ENCODE measurements around the gene TTLL10.
"Not testable (repeated sequence)": the region's sequence is repeated elsewhere in the genome, so short reads cannot be mapped to it uniquely, and the experiment has no call there.

The TTLL10 gene

DNA sequence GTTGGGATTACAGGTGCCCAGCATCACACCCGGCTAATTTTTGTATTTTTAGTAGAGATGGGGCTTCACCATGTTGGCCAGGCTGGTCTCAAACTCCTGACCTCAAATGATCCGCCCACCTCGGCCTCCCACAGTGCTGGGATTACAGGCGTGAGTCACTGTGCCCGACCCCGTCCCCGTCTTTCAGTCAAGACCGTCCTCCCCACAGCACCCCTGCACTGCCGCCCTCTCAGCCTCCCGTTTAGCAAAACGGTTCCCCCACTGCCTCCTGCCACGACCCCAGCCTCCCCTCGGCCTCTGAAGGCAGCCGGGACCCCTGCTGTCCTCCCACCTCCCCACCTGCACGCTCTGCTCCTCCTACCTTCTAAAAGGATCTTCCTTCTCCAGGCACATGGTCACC, 31.3 kb upstream of the TTLL10 start:
- DNase-seq: not testable (repeated sequence)

DNA sequence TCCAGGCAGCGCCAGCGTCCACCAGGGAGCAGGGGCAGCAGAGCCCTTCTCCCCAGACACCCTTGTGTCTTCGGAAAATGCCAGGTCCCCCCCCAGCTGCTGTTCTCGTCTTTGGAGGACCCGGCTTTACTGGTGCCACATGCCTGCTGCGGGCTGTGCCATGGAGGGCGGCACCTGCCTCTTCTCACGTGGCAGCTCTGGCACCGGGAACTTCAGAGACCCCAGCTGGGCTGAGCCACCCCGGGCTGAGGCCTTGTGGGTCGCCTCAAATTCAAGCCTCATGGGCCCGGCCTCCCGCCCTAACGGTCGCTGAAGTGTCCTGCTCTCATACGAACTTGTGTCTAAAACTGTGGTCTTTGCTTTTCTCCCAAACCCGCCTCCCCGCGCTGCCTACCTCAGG, 30.8 kb upstream of the TTLL10 start:
- no peak for DNase-seq

DNA sequence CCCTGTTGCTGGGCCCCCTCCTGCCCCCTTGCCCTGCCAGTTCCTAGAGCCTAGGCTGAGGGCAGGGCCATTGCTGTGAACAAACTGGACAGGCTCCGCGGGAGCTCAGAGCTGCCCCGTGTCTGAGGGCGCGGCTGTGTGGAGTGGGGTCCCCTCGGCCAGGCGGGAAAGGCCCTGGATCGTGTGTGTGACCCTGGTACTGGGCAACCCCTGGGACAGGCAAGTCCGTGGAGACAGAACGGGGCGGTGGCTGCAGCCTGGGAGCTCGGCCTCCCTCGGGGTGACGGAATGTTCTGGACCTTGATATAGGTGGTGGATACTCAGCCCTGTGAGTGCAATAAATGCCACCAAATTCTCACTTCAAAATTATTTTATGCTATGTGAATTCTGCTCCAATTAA, 30.0 kb upstream of the TTLL10 start:
- no peak for DNase-seq

DNA sequence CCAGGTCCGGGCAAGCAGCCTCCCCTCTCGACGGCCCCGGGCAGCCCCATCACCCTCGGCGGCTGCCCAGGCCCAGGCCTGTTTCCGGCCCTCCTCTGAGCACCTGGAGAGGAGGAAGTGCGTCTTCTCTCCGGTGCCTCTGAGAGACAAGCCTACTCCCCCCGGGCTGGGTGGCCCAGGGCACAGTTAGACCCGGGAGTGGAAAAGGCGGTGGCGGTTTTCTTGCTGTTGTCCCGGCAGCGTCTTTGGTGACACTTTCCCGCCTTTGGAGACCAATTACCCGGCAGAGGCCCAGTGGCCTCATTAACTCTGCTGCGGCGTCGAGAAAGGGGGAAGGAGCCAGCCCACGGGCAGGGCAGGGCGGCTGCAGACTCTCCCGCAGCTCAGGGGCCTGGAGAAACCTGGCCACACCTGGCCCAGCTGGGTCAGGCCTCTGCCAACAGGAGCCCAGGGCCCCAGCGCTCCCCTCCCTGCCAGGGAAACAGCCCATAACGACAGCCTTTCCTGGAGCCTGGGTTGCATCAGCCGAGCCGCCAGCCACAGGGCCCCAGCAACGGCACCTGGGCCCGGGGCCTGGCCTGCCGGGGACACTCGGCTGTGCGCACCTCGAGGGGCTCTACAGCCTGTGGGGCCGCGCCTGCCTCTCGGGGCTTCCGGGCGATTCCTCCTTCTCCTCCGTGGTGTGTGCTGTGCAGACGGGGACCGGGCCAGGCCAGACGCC, 29.4 kb upstream of the TTLL10 start:
- peak; percentile 45 for DNase-seq

DNA sequence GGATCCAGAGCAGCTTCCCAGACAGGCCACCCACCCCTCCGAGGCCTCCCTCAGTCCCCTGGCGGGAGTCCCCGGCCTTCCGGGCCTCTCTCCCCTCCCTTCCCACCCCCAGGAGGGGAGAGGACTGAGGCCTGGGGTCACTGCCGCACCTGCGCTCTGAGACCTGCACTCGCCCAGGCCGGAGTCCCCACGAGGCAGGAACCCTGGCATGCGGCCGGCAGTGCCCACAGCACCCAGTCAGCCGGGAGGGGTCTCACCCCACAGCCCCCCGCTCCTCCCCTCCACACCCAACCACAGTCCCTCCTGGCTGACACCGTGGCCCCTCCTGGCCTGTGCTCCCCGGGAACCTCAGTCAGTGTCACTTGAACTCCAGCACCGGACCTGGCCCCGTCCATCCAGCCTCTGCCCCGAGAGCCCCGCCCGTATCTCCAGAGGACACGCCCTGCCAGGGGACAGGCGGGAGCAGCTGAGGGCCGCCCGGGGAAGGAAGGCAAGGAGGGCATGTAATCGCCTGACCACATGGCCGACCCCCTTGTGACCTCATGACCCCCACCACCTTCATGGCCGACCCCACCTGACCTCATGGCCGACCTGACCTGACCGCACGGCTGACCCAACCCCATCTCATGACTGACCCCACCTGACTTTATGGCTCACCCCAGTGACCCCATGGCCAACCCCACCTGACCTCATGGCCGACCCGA, 28.7 kb upstream of the TTLL10 start:
- no peak for DNase-seq

DNA sequence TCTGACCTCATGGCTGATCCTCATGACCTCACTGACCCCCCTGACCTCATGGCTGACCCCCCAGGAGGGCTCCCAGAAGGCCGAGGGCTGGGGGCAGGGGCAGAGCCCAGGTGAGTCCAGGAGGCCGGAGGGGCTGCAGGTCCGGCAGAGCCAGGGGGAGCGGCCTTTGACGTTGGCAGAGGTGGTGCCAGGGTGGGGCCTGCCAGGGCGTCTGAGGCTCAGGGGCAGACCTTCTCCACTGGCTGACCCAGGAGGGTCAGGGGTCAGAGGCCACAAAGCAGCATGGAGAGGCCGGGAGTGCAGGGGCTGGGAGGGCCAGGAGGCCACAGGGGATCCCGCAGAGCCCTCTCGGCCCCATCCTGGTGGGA, 28.1 kb upstream of the TTLL10 start:
- DNase-seq: no peak

DNA sequence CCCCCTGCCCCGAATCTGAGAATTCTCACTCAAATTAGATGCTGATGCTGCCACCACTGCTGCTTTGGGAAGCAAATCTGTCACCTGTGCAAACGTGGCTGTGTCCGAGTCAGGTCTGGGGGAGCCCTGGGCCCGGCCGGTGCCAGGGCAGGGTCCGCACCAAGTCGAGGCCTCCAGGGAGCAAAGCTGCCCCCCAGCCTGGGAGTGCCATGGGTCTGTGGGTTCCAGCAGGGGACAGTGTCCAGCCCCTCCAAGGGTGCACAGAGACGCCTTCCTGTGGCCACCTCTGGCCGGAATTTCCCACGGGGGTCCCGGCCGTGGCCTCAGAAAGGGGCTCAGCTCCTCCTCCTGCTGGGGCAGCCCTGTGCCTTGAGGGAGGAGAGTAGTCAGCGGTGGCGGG, 27.7 kb upstream of the TTLL10 start:
- no peak for DNase-seq

DNA sequence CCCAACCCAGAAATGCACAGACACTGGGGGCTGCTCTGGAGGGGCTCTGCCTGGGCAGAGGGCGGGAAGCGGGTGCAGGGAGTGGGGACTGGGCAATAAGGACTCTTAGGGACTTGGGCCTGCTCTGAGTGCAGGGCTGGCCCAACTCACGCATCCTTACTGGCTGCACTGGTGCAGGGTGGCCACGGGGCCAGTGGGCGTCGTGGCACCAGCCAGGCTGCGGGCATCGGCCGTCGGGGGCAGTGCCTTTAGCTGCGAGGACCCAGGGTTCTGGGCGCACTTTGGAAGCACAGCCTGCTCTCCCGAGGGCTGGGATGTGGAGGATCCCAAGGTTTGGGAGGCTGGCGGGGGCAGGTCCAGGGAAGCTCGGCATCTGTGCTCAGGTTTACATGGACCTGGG, 27.1 kb upstream of the TTLL10 start:
- no peak for DNase-seq

DNA sequence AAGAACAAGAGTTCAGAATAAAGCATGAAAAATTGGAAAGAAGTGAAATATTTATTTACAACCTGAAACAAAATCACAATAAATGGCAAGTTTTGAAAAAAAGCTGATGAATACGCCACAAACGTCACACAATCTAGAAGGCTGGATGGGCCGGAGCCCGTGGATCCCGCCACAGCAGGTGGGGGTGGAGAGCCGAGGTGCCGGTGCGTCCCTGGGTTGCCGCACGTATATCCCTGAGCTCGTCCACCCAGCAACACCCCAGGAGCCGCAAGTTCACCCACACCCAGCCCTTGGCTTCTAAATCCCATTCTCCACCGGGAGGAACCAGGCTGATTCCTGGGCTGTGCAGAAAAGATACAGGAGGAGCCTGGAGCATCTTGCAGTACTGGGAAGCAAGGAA, 25.6 kb upstream of the TTLL10 start:
- DNase-seq: no peak

DNA sequence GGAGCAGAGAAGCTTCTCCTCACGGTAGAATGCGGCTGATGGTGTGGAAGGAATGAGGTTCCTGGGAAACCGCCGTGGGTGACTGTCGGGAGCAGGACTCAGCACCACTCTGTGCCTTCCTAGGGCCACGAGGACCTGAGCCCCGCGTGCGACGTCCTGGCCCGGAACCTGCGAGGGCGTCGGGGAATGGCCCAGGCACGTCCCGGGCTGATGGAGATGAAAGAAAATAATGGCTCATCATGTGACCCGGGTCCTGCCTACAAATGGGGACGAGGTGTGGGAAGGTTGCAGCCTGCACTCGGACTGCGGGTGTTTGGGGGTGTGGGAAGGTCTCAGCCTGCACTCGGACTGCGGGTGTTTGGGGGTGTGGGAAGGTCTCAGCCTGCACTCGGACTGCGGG, 25.1 kb upstream of the TTLL10 start:
- DNase-seq: no peak

DNA sequence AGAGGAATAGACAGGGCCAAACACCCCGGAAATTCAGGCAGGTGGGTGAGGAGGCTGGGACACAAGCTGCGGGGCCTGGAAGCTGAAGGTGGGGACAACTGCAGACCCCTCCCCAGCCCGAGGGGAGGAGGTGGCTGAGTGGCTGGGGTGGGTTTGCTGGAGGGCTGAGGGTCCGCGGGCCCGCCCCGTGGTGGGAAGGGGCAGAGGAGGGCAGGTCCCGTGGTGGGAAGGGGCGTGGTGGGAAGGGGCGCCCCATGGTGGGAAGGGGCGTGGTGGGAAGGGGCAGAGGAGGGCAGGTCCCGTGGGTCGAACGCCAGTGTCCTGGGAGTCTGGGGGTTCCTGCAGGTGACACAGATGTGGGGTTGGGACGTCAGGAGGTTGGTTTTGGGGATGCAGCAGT, 24.3 kb upstream of the TTLL10 start:
- no peak for DNase-seq

DNA sequence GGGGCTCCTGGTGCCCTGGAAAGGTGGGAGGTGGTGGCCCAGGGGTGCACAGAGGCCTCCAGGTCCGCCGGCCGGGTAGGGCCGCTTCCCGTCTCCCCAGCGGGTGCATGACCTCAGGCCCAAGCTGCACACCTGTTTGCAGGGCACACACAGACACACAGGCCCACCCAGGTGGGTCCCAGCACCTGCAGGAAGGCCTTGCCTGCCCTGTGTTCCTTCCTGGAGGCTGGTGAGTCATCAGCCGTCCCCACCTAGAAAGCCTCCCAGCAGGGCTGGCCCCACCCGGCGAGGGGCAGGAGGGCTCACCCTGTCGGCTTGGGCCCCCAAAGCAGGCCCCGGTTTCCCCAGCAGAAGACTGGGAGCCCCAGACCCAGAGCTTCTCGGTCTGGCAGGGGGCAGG, 23.6 kb upstream of the TTLL10 start:
- no peak for DNase-seq

DNA sequence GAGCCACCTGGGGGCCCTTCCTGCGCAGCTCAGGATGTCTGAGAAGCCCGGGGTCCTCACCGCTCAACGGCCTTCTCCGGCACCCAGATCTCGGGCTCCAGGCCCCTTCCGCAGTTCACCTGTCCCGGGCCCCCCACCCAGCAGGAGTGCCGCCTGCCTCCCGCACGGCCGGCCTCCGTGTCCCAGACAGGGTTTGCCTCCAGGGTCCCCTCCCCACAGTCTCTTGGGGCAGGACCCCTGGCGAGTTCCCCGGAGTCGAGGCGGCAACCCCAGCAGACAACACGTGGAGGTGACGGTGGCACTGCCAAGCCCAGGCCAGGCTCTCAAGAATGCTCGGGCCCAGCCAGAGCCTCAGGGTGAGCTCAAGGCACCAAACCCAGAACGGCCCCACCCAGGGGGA, 22.4 kb upstream of the TTLL10 start:
- DNase-seq: no peak

DNA sequence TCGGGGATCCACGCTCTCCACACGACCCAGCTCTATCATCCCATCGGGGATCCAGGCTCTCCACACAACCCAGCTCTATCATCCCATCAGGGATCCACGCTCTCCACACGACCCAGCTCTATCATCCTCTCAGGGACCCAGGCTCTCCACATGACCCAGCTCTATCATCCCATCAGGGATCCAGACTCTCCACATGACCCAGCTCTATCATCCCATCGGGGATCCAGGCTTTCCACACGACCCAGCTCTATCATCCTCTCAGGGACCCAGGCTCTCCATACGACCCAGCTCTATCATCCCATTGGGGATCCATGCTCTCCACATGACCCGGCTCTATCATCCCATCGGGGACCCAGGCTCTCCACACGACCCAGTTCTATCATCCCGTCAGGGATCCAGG, 21.2 kb upstream of the TTLL10 start:
- not testable (repeated sequence) for DNase-seq

DNA sequence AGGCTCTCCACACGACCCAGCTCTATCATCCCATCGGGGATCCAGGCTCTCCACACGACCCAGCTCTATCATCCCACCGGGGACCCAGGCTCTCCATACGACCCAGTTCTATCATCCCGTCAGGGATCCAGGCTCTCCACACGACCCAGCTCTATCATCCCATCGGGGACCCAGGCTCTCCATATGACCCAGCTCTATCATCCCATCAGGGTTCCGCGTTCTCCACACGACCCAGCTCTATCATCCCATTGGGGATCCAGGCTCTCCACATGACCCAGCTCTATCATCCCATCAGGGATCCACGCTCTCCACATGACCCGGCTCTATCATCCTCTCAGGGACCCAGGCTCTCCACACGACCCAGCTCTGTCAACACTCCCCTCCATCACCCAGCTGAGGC, 20.5 kb upstream of the TTLL10 start:
- not testable (repeated sequence) for DNase-seq

DNA sequence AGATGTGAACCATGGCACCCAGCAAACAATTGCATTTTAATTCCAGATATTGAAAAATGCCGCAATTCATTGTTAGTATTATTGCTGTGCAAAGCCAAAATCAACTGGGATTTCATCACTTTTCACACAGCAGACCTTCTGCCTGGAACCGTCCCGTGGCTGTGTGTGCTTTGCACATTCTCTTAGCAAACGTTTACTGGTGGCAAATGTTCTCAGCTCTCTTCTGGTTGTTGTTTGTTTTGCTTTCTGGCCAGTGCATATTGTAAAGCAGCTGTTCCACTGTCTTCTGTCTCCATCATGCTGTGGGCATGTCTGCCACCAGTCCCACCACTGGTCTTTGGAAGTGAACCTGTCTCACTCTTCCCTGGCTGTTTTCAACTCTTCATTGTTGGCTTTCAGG, 19.8 kb upstream of the TTLL10 start:
- no peak for DNase-seq

DNA sequence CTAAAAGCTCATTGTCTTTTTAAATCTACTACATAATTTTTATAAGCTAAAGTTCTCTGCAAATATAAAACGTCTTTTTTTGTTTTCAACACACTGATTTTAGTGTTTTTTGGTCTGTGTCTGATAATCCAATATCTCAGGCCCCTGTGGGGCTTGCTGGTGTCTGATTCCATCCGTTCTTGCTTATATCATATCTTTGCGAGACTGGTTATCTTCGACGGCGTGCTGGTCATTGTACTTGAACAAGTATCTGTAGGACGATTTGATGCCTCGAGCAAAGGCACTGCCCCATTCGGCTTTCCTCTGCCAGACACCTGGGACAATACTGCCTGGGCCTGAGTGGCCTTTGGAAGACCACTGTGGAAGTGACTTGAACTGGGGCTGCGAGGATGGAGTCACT, 18.4 kb upstream of the TTLL10 start:
- DNase-seq: no peak

DNA sequence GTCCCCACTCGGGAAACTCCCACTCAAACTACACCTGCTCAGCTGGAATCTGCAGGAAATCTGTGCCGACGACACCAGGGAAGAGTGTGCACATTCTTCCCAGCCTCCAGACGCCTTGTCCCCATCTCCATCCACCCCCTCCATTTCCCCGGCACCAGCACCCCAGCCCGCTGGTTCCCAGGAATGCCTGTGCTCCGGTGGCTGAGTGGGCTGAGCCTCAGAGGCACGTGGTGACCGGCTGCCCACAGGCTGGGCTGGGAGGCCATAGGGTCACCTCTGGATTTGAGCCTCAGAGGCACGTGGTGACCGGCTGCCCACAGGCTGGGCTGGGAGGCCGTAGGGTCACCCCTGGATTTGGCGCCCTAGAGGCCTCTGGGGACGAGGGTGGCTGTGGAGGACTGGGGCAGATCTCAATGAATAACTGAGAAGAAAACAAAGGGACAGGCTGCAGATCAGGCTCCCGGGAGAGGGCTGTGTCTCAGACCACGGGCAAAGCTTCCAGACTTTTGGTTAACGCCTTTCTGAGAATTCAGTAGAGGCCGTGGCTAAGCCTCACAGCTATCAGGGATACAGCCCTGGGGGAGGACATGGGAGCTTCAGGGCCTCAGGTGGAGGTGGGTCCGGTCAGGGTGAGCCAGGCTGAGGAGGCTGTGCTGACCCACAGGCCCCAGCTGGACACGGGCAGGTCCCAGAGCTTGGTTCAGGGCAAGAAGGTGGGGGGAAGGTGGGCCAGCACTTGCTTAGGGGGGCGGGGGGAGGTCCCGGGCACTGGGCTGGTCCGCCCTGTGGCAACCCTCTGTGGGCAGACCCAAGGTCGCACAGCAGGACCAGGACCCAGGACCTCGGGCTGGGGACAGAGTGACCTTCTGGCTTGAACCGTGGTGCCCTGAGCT, 17.3 kb upstream of the TTLL10 start:
- peak; percentile 30 for DNase-seq

DNA sequence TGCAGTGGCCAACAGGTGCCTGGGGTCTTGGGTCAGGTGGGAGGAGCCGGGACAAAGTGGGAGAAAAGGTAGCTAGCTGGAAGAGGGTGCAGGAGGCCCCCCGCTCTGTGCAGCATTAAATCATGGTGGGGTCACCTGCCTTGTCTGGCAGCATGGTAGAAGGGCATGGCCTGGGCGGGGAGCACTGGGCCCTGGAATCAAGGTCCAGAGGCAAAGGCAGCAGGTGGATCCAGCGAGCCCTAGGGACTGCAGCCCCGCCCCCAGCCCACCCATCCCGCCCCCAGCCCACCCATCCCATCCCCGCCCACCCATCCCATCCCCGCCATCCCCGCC, 16.7 kb upstream of the TTLL10 start:
- no peak for DNase-seq

DNA sequence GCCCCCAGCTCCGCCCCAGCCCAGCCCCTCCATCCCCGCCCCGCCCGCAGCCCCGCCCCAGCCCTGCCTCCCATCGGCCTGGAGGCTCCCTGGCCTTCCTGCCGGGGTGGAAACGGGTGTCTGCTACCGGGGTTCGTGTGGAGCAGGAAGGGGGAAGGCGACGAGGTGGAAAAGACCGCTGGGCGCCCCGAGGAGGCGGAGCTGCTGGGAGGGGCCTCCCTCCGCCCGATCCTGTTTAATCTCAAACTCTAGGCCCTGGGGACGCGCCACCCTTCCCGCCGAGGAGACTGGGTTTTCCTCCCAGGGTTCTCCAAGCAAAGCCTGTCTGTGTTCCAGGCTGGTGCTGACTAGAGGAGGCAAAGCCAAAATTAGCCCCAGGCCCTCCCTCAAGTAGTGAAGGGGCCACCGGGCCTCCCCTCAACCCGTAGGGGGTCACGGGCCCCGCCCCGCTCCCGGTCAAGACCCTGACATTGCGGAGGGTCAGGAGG, 16.2 kb upstream of the TTLL10 start:
- DNase-seq: peak; percentile 90

DNA sequence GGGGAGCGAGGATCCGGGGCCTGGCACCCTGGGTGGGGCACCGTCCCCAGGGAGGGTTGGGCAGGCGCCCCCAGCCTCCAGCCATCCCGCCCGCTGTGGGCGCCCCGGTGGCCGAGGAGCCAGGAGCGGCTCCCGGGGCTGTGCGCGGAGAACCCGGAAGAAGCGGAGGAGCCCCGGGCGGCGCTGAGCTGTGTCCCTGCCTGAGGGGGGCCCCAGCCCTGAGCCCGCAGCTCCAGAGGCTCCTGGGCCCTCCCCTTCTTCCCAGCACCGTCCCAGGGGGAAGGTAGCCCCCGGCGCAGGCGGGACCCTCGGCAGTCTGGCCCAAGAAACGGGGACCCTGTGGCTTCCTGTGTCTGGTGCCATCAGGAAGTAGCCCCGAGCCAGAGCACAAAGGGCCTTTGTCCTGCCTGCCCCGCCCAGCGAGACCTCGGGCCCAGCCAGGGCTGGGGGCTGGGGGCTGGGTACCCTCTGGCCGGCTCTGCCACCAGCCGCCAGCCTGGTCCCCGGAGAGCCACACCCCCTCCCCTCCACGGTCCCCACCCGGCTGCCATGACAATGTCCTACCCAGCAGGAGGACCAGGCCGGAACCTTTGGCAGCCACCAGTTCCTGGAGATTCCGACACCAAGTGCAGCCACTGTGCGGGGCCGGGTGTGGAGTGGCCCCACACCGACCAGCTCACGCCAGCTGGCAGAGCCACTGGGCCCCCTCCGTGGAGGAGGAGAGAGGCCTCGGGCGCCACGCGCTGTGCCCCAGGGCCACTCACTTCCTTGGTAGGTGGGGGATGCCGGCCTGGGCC, 15.6 kb upstream of the TTLL10 start:
- DNase-seq: peak; percentile 56

DNA sequence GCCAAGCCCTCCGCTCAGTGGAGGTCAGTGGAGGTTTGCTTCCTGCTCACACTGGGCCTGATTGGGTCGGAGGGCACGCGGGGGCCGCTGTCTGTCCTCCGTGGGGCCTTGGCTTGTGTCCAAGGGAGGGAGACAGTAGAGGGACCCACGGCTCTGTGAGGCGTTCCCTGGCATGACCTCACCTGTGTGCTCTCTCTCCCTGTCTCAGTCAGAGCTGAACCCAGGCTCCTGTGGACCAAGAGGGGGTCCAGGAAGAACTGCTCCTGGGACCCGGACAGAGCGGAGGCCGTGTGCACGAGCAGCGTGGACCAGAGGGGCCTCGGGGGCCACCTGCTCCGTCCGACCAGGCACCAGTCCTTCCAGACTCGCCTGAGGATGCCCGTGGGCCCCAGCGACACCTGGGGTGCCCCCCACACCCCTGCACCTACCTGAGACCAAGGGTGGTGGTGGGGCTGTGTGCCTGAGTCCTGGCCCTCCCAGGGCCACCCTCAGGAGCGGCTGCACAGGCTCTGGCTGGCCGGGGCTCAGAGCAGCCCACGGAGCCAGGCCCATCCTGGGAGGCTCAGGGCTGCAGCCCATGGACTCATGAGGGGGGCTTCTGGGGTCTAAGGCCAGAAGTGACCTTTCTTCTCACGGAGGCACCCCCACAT, 13.3 kb upstream of the TTLL10 start:
- no peak for DNase-seq
